KG1 (cell line): ENCODE data around the gene TRPV4.

Experiments used
- DNase-seq: peaks from one replicate; lab custom pipeline; 2025; lab: John Stamatoyannopoulos, UW

Gene TRPV4

DNA sequence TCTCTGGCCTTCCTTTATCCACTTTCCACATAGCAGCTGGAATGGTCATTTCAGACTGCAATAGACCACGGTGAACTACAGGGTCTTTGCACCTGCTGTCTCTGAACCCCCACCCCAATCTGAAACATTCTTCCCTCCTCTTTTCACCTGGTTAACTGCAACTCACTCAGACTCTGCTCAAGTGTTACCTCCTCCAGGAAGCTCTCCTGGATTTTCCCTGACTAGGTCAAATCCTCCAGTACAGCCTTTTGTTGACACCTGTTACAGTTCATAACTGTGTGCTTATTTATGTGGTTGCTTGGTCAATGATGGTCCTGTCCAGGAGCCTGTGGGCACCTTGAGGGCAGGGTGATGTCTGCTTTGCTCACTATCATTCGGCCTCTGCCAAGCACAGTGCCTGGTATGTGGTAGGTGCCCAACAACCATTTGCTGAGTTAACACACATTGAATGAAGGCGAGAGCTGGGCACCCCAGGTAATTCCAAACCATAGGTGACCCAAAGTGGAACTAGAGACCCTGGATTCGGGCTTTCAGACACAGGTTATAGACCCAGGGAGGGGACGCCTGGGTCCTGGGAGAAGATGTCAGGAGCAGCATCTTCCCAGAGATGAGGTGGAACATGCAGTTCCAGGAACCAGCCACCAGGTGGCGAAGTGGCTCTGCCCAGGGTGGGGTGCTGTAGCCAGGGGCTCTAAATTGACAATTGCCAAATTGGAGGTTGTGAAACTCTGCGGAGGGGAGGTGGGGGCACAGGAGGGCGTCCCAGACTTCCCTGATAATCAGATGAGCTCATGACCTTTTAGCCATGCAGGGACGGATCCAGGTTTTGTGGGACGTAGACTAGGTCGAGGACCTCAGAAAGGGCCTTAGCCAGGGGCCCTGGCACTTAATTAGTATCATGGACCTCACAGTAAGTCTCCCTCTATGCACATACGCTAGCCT is 28.1 kb downstream of the TRPV4 start:
- peak; percentile 60 for DNase-seq

DNA sequence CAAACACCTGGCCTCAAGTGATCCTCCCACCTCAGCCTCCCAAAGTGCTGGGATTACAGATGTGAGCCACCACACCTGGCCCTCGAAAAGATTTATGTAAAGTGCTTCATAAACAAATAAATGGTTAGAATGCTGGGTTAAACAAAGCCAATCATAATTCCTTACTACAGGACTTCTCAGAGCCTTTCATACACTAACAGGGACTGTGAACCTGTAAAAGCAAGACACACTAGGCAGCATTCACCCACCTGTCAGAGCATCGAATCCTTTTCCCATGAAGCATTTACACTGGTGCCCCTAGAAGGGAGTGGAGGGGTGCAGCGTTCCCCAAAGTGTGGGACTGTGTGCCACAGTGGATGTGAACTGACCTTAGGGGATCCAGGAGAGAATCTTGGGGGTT is 29.5 kb downstream of the TRPV4 start:
- DNase-seq = no peak

DNA sequence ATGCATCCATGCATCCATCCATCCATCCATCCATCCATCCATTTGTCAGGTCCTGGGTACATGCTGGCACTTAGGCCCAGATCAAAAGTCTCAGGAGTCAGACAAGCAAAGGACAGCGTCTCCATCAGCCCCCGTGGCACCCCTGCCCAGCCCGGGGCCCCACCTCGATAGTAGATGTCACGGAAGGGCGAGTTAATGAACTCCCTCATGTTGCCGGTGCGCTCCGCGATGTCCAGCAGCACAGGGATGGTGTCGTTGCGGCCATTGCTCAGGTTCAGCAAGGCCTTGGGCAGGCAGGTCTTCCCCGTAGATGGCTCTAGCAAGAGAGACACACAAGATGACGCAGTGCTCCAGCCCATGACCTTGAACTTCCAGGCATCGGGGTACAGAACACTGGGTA is 30.4 kb downstream of the TRPV4 start:
- no peak for DNase-seq

DNA sequence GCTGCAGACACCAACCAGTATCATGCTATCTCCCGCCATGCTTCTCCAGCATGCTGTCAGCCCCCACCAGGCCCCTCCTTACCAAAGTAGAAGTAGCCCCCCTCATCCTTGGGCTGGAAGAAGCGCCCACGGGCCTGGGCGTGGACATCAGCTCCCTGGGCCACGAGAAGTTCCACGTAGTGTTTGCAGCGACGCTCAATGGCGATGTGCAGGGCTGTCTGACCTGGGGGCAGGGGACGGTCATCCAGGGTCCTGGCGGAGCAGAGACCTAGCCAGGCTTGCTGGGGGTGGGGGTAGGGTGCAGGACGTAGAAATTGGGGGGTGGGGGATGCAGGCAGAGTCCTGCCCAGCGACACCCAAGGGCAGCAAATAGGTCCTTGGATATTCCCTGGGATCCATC is 32.7 kb downstream of the TRPV4 start:
- DNase-seq = no peak

DNA sequence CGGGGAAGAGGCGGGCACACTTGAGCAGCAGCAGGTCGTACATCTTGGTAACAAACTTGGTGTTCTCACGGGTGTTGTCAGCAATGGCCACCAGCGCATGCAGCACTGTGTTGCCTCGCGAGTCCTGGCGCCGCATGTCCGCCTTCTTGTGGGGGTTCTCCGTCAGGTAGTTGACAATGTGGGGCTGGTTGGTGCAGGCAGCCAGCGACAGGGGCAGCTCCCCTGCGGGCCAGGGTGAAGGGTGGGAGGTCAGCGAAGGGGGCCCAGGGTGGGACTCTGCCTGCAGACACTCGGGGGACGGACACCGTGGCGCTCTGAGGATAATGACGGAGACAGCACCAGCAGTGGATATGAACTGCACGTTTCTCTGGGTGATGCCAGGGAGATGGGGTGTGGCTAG is 34.5 kb downstream of the TRPV4 start:
- no peak for DNase-seq

DNA sequence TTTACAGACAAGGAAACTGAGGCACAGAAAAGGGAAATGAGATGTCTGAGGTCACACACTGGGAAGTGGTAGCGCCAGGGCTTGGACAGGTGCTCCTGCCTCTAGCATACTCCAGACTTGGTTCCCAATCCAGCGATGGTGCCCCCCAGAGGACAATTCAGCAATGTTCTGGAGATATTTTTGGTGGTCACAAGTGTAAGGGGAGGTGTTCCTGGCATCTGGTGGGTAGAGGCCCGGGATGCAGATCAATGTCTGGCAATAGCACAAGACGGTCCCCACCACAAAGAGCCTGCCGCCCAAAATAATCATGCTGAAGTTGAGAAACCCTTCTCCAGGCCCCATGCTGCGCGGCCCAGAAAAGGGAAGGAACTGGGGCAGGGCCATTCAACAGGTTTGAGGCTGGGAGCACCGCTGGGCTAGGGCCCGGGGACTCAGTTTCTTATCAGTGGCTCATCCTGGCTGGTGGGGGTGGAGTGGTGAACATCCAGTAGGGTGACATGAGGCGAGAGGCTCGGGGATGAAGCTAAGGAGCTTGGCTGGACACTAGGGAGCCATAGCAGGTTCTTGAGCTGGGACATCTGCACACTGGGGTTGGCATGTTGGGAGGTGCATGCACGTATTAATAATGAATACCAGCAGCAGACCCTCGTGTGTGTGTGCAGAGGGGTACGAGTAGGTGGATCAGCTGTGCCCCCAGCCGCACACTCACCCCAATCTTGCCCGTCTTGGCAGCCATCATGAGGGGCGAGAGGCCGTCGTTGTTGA is 35.1 kb downstream of the TRPV4 start:
- DNase-seq = peak; percentile 26

DNA sequence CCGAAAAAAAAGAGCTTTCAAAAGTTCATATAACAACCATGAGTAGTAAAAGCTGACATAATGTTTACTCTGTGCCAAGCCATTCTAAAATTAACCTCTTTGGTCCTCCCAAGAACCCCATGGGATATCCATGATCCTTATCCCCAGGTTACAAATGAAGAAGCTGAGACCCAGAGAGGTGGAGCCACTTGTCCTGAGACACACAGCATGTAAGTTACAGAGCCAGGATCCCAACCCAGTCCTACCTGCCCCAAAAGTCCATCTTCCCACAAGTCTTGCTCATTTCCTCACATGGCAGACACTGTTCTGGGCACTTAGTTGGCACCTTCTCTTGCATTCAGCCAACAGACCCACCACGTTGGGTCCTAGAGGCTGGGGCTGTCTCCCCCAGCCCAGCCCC is 37.1 kb downstream of the TRPV4 start:
- DNase-seq = no peak

DNA sequence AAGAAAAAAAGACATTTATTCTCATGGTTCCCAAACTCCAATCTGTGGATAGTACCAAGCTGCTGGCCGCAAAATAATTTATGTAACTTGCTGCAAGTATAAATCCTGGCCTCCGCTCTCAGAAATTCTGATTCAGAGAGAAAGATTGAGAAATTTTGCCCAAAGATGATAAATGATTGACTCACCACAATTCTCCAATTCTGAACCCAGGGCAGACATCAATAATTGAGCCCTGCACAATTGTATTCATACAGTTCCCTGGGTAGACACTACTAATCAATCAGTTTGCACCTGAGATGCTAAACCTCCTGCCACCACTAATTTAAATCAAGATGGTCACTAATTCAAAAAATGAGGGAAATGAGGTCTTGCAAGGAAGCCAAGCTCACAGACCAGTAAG is 38.2 kb downstream of the TRPV4 start:
- DNase-seq = no peak

DNA sequence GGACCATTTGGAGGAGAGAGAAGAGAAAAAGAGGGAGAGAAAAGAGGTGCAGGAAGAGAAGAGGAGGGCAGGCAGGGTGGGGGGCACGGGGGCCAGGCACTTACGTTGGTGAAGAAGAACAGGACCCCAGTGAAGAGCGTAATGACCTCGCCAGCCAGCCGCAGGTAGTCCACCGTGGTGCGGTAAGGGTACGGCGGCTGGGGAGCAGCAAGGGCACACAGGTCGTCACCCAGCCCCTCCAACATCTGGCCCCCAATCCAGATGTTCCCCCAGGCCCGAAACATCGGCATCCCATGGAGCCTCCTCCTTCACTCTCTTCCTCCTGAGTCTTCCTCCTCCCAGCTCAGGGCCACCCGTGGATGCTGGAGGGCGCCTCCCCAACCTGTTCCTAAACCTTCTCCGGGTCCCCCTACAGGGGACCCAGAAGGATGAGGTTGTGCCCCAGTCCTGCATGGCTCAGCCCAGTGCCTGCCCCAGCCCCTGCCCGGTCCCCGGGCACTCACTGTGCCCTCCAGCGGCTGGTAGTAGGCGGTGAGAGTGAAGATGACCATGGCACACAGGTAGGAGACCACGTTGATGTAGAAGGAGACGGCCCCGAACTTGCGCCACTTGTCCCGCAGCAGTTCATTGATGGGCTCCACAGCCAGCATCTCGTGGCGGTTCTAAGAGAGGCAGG is 39.2 kb downstream of the TRPV4 start:
- DNase-seq = no peak

DNA sequence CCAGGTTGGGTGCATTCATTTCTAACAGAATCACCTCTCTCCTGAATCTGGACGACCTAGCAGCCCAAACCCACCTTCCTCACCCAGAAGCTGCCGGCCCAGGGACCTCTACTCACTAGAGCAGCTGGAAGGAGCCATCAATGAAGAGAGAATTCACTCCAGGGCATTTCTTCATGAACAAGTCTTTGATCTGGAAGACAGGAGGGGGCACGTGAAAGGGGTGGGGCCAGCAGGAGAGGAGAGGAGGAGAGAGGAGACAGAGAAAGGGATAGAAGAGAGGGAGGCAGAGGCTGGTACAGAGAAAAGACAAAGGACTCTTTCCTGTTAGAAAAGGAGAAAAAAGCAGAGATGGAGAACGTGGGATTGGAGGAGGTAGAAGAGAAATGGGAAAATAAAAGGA is 39.8 kb downstream of the TRPV4 start:
- no peak for DNase-seq

DNA sequence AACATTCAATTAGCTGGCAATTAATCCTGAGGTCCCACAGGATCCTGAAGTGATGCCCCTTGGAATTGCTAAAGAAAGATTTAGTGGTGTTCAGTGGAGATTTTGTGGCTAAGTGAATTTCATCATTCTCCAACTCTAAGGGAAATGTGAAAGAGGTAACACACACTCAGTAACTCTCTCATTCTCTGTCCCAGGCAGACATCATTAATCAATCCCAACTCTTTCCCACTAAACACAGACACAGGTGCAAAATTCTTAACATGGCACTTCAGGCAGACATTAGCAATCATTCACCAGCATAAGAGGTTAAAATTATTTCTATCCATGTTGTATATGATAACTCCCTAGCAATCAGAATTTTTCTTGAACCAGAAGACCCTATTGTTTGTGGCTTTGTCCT is 40.2 kb downstream of the TRPV4 start:
- no peak for DNase-seq

DNA sequence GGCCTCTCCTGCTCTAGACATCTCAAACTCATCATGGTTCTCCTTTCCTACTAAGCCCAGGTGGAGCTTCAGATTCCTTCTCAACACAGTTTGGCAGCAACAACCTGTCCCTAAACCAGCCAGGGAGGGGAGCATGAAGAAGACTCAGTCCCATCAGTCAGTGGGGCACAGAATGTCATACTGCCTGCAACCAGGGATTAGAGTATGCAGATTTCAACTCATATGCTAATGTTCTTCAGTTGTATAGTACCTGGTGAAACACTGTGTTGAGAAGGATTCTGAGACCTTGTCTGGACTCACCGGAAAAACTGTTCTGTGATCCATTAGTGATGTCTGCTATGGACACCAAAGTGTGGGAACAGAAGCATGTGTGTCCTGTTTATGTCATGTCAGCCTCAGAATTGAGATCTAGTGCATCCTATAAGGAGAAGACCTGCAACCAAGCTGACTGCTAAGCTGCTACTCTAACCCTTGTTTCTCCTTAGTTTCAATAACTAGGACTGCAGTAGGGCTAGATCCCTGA is 43.6 kb downstream of the TRPV4 start:
- no peak for DNase-seq

DNA sequence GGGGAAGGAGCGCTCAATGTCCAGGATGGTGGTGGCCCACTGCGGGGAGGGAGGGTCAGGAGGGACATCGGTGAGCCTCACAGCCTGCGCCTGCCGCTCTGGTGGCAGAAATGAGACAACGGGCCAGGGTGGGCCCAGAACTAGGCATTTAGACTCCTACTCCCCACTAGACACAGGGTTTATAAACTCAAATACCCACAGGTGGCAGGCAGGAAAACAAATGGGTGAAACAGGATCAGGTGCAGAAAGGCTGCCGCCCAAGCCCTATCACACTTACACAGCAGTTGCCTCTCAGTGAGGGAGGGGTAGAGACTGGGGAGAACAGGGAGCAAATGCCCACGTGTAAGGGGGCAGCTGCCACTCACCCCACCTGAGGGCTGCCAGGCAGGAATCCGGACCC is 46.4 kb downstream of the TRPV4 start:
- no peak for DNase-seq

DNA sequence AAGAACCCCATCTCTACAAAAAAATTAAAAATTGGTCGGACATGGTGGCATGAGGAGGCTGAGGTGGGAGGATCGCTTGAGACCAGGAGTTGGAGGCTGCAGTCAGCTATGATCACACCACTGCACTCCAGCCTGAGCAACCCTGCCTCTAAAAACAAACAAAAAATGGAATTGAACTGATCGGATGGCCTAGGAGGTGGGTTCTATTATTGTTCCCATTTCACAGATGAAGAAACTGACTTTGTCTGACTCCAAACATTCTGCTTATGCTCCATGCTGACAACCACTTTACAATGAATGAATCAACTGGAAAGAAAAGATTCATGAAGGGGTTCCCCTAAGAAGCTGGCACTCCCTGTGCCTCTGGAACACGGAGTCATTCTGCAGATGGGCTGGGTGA is 47.3 kb downstream of the TRPV4 start:
- DNase-seq = no peak

DNA sequence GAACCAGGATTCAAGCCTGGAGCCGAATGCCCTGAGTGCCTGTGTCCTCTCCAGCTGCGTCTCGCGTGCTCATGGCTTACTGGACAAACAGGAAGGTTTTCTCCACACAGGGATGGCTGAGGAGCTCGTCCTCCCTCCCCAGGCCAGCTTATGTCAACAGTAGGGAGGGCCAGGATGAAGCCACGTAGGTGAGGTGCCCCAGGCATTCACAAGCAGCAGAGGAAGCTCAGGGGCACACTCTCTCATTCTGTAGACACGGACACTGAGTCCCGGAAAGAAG is 49.3 kb downstream of the TRPV4 start:
- DNase-seq = no peak

DNA sequence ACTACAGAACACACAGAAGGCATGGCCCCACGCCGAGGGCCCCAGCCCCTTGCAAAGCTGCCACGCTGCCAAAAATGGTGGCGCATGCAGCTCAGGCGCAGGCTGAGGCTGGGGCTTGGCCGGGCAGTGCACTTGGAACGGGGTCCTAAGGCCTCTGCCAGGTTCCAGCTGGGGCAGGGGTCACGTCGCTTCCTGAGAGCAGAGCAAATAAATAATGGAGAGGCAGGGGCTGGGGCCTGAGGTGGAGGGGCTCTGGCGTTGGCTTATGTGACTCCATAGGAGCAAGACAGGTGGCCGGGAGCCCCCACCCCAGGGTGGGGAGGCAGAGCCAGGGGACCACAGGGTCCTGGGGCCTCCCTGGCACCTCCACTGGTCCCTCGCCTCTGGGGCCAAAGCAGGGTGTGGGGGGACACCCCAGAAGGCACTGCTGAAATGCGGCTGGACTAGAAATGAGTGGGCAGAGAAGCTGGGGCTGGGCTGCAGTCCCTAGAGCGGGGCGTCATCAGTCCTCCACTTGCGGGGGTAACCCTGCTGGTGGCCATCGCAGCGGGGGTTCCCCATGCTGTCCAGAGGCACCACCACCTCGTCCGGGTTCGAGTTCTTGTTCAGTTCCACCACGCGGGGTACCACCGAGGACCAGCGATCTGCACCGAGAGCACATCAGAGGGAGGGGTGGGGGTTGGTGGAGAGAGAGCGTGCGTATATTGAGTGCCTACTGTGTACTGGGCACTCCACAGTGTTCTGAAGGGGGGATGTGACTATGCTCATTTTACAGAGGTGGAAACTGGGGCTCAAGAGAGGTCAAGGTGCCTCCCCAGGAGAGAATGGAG is 49.8 kb downstream of the TRPV4 start:
- DNase-seq = no peak

DNA sequence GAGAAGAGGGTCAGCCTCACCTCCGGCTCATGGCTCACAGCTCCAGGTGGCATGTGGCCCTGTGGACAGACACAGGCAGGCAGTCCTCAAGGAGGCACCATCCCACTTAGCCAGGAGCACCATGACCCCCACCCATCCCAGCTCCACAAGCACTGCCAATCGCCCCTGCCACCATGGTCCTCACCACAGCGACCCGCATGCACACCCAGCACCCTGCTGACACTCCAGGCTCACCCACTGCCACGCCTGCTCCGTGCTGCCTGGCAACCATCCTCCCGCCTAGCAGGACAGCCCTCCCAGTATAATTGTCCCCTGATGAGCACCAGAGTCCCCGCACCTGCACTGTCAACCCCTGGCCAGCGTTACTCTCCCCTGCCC is 50.9 kb downstream of the TRPV4 start:
- no peak for DNase-seq

DNA sequence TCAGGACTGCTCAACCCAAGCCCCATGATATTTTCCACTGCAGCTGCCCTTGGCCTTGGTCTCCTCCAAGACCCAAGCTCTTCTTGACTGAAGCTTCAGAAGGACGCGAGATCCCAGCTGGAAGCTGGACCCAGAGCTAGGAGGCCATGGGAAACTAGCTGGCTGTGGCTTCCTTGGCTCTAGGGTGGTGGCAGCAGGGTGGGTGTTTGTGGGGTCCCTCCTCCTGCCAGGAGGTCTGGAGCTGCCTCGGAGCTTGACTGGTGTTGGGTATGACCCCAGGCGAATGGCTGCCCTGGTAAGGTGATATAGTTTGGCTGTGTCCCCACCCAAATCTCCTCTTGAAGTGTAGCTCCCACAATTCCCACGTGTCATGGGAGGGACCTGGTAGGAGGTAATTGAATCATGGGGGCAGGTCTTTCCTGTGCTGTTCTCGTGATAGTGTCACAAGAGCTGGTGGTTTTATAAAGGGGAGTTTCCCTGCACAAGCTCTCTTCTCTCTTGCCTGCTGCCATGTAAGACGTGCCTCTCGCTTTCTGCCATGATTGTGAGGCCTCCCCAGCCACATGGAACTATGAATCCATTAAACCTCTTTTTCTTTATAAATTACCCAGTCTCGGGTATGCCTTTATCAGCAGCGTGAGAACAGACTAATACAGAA is 51.4 kb downstream of the TRPV4 start:
- no peak for DNase-seq

DNA sequence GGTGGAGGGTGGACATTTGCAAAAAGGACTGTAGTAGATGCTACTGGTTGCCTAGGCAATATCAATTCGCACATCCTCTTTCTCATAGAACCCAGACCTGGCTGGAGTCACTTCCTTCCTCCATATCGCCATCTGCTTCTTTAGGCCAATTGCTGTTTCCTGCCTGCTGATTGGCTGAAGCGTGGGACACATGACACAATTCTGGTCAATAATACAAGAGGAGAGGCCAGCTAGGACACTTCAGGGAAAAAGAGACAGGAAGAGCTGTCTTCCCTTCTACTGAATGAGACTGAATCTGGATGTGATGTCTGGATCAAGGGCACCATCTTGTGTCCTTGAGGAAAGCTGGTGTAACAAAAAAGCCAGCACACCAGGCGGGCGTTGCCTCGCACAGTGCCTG is 53.8 kb downstream of the TRPV4 start:
- DNase-seq = no peak

DNA sequence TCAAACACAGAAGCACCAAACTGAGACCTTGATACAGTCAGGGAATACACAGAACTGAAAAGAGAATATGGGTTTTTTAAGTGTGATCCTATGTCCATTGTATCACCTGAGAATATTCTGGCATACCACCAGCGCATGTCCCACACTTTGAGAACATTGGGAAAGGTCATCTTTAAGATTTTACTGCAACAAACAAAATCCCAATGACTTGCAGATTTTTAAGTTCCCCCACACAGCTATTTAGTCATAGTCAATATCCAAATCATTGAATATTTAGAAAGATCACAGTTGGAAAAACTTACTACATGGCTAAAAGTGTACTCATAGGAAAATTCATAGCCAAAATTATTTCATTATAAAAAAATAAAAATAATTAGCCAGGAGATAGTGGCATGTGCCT is 54.5 kb downstream of the TRPV4 start:
- no peak for DNase-seq

DNA sequence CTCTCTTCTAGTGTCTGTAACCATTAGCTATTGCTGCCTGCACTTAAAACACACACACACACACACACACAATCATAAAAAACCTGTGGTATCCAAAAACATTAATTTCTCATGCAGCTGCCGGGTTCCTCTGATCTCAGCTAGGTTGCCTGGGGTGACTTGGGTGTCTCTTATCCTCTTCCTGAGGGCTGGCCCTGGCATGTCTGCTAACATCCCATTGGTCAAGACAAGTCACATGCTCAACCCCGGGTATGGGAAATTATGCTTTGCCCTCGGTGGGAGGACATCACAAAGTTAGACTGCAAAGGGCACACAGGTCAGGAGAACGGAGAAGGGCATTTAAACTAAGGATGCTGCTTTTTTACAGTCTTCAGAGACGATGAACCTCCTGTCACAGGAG is 55.7 kb downstream of the TRPV4 start:
- DNase-seq = no peak
